Measurements from ENCODE around the gene SLC17A9.

The SLC17A9 gene

DNA sequence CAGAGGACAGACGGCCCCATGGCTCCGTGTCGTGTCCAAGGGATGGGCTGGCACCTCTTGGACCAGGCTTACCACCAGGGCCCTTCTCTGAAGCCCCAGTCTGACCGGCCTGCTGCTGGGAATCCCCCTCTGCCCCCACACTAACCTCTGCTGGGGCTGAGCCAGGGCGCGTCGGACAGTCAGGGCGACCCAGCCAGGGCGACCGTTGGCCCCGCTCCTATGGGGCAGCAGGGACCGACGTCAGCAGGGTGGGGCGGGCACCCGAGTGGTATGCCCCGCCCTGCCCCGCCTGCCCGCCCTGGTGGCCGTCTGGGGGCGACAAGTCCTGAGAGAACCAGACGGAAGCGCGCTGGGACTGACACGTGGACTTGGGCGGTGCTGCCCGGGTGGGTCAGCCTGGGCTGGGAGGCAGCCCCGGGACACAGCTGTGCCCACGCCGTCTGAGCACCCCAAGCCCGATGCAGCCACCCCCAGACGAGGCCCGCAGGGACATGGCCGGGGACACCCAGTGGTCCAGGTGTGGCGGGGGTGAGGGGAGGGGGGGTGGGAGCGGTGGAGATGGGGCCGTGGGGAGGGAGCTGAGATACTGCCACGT, at the start of gene SLC17A9:
TSS of gene SLC17A9 (plus strand) at position 337 of the 595 bp plus-strand sequence. CDS start at position 459, 122 bp downstream.
- DNase-seq: no peak

GRCh38 chr20:62902926-62903615, 49.4 kb upstream of the SLC17A9 start:
- no peak for DNase-seq

- no peak for DNase-seq
Observed at GRCh38 chr20:62905536-62906117, 46.9 kb upstream of the SLC17A9 start.

DNA sequence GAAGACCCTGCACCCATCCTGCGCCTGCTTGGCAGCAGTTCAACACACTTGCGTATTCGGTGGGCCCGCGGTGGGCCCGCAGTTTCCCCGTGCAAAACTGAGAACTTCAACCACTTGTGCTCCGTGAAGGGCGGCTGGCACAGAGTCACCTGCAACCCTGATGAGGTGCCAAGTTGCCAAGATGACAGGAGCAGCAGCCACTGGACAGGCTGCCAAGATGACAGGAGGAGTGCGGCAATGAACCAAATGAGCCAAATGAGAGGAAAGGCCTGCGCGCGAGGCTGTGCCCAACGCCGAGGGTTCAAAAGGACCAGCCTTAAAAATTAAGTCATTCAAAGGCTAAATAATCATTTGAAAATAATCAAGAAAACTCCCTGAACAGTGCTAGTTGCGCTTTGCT, 46.3 kb upstream of the SLC17A9 start:
- no peak for DNase-seq

GRCh38 chr20:62906647-62907375, 45.7 kb upstream of the SLC17A9 start:
- DNase-seq: no peak

DNA sequence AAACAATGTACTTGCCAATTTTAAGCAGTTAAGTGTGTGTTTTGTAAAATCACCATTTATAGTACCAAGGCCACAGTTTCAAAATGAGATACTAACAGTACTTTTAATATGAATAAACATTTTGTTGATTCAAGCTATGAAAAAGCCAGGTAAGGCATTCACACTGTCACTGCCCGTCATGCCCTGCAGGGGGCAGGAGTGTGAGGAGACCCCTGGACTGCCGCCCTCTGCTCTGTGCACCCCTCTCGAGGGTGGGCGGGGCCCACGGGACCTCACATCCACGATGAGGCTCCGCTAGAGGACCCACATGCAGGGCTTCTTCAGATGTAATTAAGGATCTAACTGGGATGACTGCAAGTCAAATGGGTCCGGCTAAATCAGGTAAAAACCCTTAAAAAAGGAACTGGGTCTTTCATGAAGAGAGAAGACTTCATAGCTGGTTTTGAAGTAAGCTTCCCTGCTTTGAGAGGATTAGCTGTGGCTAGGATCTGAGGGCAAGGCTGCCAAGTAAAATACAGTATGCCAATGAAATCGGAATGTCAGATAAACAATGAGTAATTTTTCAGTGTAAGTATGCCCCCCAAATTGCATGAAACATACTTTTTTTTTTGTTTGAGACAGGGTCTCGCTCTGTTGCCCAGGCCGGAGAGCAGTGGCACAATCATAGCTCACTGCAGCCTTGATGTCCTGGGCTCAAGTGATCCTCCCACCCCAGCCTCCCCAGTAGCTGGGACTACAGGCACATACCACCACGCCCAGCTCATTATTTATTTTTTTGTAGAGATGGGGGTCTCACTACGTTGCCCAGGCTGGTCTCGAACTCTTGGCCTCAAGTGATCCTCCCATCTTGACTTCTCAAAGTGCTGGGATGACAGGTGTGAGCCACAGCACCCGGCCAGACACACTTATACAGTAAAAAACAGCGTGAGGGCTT, 44.9 kb upstream of the SLC17A9 start:
- DNase-seq: no peak

DNA sequence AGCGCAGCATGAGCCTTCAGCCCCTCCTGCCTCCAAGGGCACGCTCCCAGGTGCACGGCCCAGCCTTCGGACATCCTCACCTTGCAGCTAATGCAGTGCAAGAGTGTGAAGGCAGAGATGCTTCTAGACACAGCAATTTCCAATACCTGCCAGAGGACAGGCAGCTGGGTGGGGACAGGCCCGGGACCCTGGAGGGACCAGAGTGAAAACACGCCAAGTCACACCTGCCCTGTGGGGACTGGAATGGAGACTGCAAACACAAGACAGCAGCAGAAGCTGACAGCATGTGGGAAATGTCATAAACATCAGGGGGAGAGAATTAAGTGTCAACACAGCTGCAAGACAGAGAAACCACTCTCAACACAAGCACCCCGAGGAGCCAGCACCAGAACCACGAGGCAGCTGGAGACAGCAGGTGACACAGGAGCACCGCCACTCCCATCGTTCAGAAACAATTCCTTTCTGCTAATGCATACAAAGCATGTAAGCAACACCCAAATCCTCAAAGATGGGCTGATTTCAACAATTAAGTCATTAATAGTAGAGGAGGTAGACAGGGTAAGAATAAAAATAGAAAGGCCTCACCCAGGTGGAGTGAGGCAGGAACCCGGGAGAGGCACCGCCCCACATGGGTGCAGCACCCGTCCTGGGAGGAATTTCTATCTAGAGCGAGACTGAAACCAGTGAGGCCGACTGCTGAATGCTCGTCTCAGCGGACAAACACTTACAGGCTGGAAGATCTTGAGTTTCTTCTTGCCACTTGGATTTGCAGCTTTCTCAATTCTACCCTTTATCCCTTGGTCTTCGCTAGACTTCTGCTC, 43.3 kb upstream of the SLC17A9 start:
- no peak for DNase-seq

DNA sequence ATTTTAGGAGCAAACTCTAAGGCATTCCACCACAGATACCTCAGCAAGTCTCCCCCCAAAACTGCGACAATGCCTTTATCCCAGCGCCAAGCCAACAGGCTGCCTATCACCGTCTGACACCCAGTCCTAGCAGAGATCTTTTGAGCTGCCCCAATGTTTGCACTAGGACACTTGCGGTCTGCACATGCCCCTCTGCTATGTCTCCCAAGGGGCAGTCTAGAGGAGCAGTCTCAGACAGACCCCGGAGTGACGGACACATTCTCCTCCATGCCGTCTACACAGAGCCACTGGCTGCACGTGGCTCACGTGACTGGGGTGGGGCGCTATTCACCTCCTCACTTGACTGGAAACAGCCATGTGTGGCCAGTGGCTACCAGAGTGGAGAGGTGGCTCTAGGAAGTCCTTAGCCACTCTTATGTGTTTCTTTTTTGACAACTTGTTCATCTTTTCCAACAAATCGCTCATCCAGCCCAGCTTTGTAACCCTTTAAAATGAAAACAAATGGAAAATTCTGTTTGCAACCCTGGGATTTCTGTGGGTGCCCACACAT, 42.2 kb upstream of the SLC17A9 start:
- no peak for DNase-seq

DNA sequence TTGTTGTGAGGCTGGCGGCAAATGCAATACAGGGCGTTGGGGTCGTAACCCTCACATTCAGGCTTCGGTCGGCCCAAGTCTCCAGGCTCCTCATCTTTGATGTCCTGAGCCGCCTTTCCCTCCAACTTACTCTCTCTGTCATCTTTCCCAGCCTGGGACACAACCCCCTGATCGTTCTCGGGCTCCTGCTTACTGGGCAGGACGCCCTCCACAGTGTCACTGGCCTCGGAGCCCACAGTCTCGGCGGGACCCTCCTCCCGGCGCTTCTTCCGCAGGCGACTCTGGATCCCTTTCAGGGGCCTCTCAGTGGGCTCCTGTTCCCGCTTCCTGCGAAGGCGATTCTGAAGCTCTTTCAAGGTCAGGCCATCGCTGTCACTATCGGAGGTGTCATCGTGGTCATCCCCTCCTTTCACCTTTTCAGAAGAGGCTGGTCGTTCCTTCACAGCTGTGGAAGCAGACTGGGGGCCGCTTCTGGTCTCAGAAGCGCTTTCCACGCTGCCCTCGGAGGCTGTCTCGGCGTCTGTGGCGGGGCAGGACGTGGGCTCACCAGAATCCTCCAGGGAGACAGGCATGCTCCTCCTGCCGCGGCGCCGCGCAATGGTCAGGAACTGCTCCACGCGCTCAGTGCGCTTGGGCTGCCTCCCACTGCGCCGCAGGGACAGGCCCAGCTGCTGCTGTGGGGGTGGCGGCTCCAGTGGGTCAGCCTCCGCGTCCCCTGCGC, 41.6 kb upstream of the SLC17A9 start:
- DNase-seq: no peak

DNA sequence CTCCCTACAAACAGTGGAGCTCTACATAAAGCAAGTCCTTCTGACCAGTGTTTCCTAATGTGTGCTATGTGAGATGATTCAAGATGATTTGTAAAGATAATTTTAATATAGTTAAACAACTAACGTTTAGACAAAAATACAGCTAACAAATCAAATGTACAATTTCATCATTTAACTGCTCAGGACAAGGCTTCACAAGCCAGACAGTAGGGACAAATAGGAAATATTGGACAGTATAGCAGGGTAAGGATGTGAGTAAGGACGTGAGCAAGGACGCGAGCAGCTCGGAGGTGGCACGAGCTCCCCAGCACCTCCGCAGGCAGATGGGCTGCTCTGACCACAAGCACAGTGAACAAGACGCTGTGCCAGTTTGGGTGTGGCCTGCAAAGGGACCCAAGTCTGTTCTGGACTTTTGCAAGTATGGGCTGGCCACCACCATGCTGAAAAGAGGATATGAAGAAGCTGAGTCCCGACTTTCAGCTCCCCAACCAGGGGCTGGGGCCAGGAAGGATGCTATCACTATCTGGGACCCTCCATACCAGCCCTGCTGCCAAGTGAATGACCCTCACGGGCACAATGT, 40.7 kb upstream of the SLC17A9 start:
- no peak for DNase-seq

DNA sequence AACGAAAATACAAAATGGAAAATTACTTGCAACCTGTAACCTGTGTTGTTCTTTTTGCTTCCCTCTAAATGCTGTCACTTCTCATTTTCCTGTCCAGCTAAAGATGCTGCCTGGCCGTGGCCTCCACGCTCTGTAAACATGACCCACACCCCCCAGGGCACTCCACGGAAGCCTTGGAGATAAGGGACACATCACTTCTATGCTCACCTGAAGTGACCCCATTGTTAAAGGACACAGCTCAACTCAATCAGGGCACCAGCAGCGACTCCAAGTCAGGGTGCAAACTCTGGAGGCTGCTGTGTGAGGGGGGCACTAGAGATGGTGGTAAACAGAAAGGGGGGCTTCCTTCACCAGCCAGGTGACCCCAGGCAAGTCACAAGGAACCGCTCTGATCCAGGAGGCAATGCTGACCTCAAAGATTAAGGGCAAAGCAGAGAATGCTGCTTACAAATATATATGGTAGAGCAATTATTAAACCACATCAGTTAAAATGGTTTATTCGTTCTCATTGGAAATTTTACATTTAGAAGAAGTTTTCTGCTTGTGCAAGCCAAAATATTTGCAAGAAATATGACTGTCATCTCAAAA, 39.4 kb upstream of the SLC17A9 start:
- DNase-seq: no peak

GRCh38 chr20:62914436-62914835, 38.1 kb upstream of the SLC17A9 start:
- DNase-seq: no peak

DNA sequence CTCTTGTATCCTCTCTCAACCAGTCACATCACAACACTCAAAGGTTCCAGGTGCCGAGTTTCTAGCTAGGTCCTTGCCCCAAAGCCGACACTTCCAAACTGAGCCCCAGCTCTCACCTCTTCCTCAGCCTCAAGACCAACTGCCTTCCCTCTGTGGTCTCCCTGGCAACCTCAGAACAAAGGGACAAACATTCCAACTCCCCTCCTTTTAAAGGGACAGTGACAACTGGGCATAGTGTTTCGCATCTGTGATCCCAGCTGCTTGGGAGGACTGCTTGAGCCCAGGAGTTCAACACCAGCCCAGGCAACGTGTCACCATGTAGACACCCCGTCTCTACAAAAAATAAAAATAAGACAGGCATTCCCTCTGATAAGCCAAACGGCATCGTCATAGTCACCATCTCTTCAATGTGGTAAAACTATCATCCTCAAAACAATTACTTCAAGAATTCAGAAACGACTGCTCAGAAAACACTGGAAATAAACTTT, 37.5 kb upstream of the SLC17A9 start:
- DNase-seq: peak; percentile 81

DNA sequence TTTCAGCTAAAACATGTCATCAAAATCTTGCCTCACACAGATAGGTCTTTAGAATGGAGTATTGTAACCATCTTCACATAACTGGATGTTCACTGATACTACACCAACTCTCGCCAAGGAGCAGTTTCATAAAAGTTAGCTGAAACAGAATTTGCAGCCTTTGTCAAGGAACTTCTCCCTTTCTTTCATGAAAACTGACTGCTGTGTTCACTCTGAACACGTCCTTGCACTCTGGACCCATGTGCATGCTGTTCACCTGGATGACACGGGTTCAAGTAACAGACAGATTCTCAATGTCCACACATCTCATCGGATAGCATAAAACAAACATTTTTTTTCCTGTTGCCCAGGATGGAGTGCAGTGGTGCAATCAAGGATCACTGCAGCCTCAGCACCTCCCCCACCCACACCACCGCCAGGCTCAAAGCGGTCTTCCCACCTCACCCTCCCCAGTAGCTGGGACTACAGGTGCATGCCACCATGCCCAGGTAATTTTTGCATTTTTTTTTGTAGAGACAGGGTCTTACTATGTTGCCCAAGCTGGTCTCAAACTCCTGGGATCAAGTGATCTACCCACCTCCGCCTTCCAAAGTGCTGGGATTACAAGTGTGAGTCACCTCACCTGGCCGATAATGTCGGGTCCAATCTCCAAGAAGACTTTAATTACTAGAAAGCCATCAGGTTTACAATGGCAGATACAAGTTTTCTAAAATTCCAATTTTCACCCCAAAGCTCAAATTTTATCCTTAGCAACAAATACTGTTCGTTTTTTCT, 35.6 kb upstream of the SLC17A9 start:
- no peak for DNase-seq

- DNase-seq: no peak
Observed at GRCh38 chr20:62917720-62918119, 34.8 kb upstream of the SLC17A9 start.

GRCh38 chr20:62918147-62918546, 34.4 kb upstream of the SLC17A9 start:
- DNase-seq: no peak

- no peak for DNase-seq
Observed at GRCh38 chr20:62918831-62919230, 33.7 kb upstream of the SLC17A9 start.

- DNase-seq: no peak
Observed at GRCh38 chr20:62920039-62920645, 32.4 kb upstream of the SLC17A9 start.
